DLD1 (cell line): ENCODE data around the gene TMSB4X.

Source experiments
- in situ Hi-C: cut with HindIII; loops from 2 replicates; pipeline ENCODE4 v1.10.0; 2017; ENCODE audit warnings: low sequenced_read_pairs

The TMSB4X gene

GRCh38 chrX:13022926-13023325 lies 48.0 kb downstream of the TMSB4X start:
- in situ Hi-C loops = no loop called here

- in situ Hi-C loops = no loop called here
Measured at GRCh38 chrX:13023567-13023966, 48.7 kb downstream of the TMSB4X start.

- in situ Hi-C loops = no loop called here
Measured at GRCh38 chrX:13023979-13024378, 49.1 kb downstream of the TMSB4X start.

- in situ Hi-C loops = no loop called here
Measured at GRCh38 chrX:13024986-13025385, 50.1 kb downstream of the TMSB4X start.
